ENCODE measurements around the gene RGS7BP. TPM values are rescaled to one million over a fixed set of nuclear protein-coding genes. Genes with fewer than 3 reads are reported as not detected.

Gene RGS7BP
- total and polyA plus RNA-seq, 11 donors, result 0.04 to 5.2 (median 1.9) TPM

- intact Hi-C loops (cut with DNase I), result loop anchor here in 5 of 10 donors (10.0 kb wide), 4 partner anchors 93 to 357 kb away; no protein-coding TSS in a partner anchor
- H3K4me3 ChIP-seq, result no peak overlapping the region
- no peaks in the 10 kb centered on the region for H3K36me3 ChIP-seq
- ATAC-seq, result no peak
- DNase-seq, result no peak
- WGBS, 4 donors, result 31 to 39% (median 35%) methylated on average over 5 of the region's 5 CpGs
- no peaks in the 10 kb centered on the region for H3K9me3 ChIP-seq
- H3K27me3 ChIP-seq, result peaks cover 0 to 21% (median 0%) of the 10 kb centered on the region in 9 donors
- H3K27ac ChIP-seq, result no peak overlapping the region
- H3K4me1 ChIP-seq, result peaks cover 0 to 19% (median 2%) of the 10 kb centered on the region in 12 donors
- no peak for TF ChIP-seq POLR2A (IDR thresholded peaks at IDR 0.05)
- TF ChIP-seq CTCF (IDR thresholded peaks at IDR 0.05), result no peak
These were observed 3.6 kb upstream of the RGS7BP start for GRCh38 chr5:64502196-64502595.

GRCh38 chr5:64506567-64507263, 900 bp downstream of the RGS7BP start:
- Histone ChIP-seq H3K27me3 (peaks cover 0 to 24% (median 0%) of the 10 kb centered on the region in 9 donors), H3K36me3 (no peaks in the 10 kb centered on the region), H3K4me1 (peaks cover 0 to 25% (median 4%) of the 10 kb centered on the region in 12 donors), H3K9me3 (no peaks in the 10 kb centered on the region), H3K4me3 (peak overlapping the region; percentile 31 to 79 (median 58)), H3K27ac (peak overlapping the region in 7 of 12 donors; percentile 8 to 65 (median 41))
- ATAC-seq (peak in 2 of 4 donors; percentile 8 to 13), DNase-seq (no peak)
- WGBS, 4 donors, result 4 to 13% (median 10%) methylated on average over 29 to 39 of the region's 39 CpGs
- intact Hi-C loops (cut with DNase I), result loop anchor here in 9 of 10 donors (2.0 to 10.0 kb wide), 10 partner anchors 86 to 362 kb away; no protein-coding TSS in a partner anchor
- TF ChIP-seq POLR2A (IDR thresholded peaks at IDR 0.05) (no peak), CTCF (IDR thresholded peaks at IDR 0.05) (peak in 3 of 12 donors; percentile 38 to 55 (median 44))

- Histone ChIP-seq H3K4me1 (peaks cover 0 to 25% (median 4%) of the 10 kb centered on the region in 12 donors), H3K9me3 (no peaks in the 10 kb centered on the region), H3K27ac (peak overlapping the region in 2 of 12 donors; percentile 2 to 28), H3K27me3 (peaks cover 0 to 24% (median 0%) of the 10 kb centered on the region in 9 donors), H3K4me3 (peak overlapping the region; percentile 31 to 79 (median 58)), H3K36me3 (no peaks in the 10 kb centered on the region)
- intact Hi-C loops (cut with DNase I), result loop anchor here in 9 of 10 donors (2.0 to 10.0 kb wide), 10 partner anchors 85 to 362 kb away; no protein-coding TSS in a partner anchor
- ATAC-seq, result peak in 1 of 4 donors; percentile 3
- TF ChIP-seq CTCF (IDR thresholded peaks at IDR 0.05) (no peak), POLR2A (IDR thresholded peaks at IDR 0.05) (no peak)
- WGBS, 4 donors, result 26 to 64% (median 35%) methylated on average over 6 of the region's 6 CpGs
- DNase-seq, result no peak
These were observed 1.4 kb downstream of the RGS7BP start for GRCh38 chr5:64507264-64507605.

GRCh38 chr5:64509828-64510227, 4.0 kb downstream of the RGS7BP start:
- intact Hi-C loops (cut with DNase I), result loop anchor here (5.0 to 10.0 kb wide), 9 partner anchors 82 to 365 kb away; no protein-coding TSS in a partner anchor
- Histone ChIP-seq H3K4me1 (peaks cover 0 to 28% (median 5%) of the 10 kb centered on the region in 12 donors), H3K36me3 (no peaks in the 10 kb centered on the region), H3K27me3 (peaks cover 0 to 18% (median 0%) of the 10 kb centered on the region in 9 donors), H3K27ac (no peak overlapping the region), H3K9me3 (no peaks in the 10 kb centered on the region), H3K4me3 (peak overlapping the region in 2 of 12 donors; percentile 73 to 79)
- 51 to 60% (median 57%) methylated on average over 7 of the region's 7 CpGs for WGBS, 4 donors
- ATAC-seq, result no peak
- DNase-seq, result no peak
- no peak for TF ChIP-seq CTCF (IDR thresholded peaks at IDR 0.05)
- no peak for TF ChIP-seq POLR2A (IDR thresholded peaks at IDR 0.05)
